Endothelial cell of umbilical vein (primary cell): ENCODE data around the gene CLSTN1. TPM values are rescaled to one million over a fixed set of nuclear protein-coding genes. Genes with fewer than 3 reads are reported as not detected.

Experiments
- BruUV-seq: library from RNA; stranded (reverse); fragments of 400-500 nt; replicated peaks from 2 replicates; lab custom pipeline; 2021; lab: Mats Ljungman, UMichigan
- CTCF ChIA-PET: fragments of 300-600, 350-600 bp; sonication (Branson Sonifier 250); formaldehyde crosslinking; loops from one replicate; lab custom pipeline; 2021; ENCODE audit warnings: antibody characterized with exemption, inconsistent platforms; lab: Charles Lee
- POLR2A ChIA-PET: fragments of 300-600, 350-600 bp; sonication (Branson Sonifier 250); formaldehyde crosslinking; loops from one replicate; lab custom pipeline; 2021; ENCODE audit warnings: antibody characterized with exemption, inconsistent platforms; lab: Charles Lee
- DNase-seq: peaks from one replicate; pipeline ENCODE4 v3.0.0-alpha.2; 2011; ENCODE audit warnings: low read depth, low spot score
- FAIRE-seq: peaks from 2 replicates; lab custom pipeline; 2011; peaks lifted over from hg19 to GRCh38; lab: Jason Lieb, UNC
- H2AFZ ChIP-seq: 2 replicates; pipeline ENCODE4 v1.6.0; 2012; ENCODE audit warnings: low read depth, low read length, control low read depth, inconsistent platforms
- H3K27ac ChIP-seq: 2 replicates; pipeline ENCODE4 v1.5.1; 2011; ENCODE audit warnings: low read depth, mild to moderate bottlenecking, control low read depth, low read length, moderate library complexity; ENCODE audit not compliant: insufficient read depth
- H3K27me3 ChIP-seq, 2 experiments: 2 replicates each; pipeline versions ENCODE4 v1.6.0 to v1.6.1; 2011; ENCODE audit warnings: low read length in 2 of 2, mixed read lengths in 1 of 2; ENCODE audit not compliant: control insufficient read depth in 2 of 2, insufficient read depth in 2 of 2
- H3K36me3 ChIP-seq, 2 experiments: 2 replicates in 1 of 2; 3 replicates in 1 of 2; pipeline ENCODE4 v1.5.1; 2011; ENCODE audit warnings: low read length in 2 of 2, mild to moderate bottlenecking in 1 of 2, moderate library complexity in 1 of 2; ENCODE audit not compliant: control insufficient read depth in 2 of 2, insufficient read depth in 2 of 2; ENCODE audit errors: extremely low read depth in 1 of 2
- H3K4me1 ChIP-seq: 3 replicates; pipeline ENCODE4 v1.5.1; 2011; ENCODE audit warnings: mild to moderate bottlenecking, low read length; ENCODE audit not compliant: control insufficient read depth, insufficient read depth; ENCODE audit errors: extremely low read depth
- H3K4me2 ChIP-seq: 2 replicates; pipeline ENCODE4 v1.6.1; 2011; ENCODE audit warnings: low read length, control low read depth, mixed read lengths; ENCODE audit not compliant: insufficient read depth
- H3K4me3 ChIP-seq, 3 experiments: fragments of 200-600 bp in 1 of 3; sonication (generic), shearing (Covaris generic) in 1 of 3; replicated peaks in 1 of 3; 2 replicates each; pipeline ENCODE4 v1.5.1; 2011 to 2016; ENCODE audit warnings: control low read depth in 3 of 3, low read length in 3 of 3, mild to moderate bottlenecking in 2 of 3, inconsistent platforms in 1 of 3, low read depth in 1 of 3, moderate library complexity in 1 of 3; ENCODE audit not compliant: insufficient read depth in 1 of 3
- H3K79me2 ChIP-seq: 2 replicates; pipeline ENCODE4 v1.6.0; 2012; ENCODE audit warnings: low read length, inconsistent platforms; ENCODE audit not compliant: control insufficient read depth, insufficient read depth
- H3K9ac ChIP-seq: replicated peaks from 2 replicates; pipeline ENCODE3; 2011; ENCODE audit warnings: low read length, control low read depth; ENCODE audit not compliant: insufficient read depth; ENCODE audit errors: extremely low read depth
- H3K9me1 ChIP-seq: replicated peaks from 3 replicates; pipeline ENCODE4 v1.6.0; 2011; ENCODE audit warnings: mild to moderate bottlenecking, low read length; ENCODE audit not compliant: control insufficient read depth, insufficient read depth; ENCODE audit errors: extremely low read depth
- H3K9me3 ChIP-seq: replicated peaks from 2 replicates; pipeline ENCODE4 v1.5.1; 2012; ENCODE audit warnings: low read length, inconsistent platforms; ENCODE audit not compliant: control insufficient read depth, insufficient read depth
- H4K20me1 ChIP-seq: replicated peaks from 2 replicates; pipeline ENCODE3; 2011; ENCODE audit warnings: mild to moderate bottlenecking, low read length; ENCODE audit not compliant: control insufficient read depth, insufficient read depth; ENCODE audit errors: extremely low read depth
- CTCF ChIP-seq, 2 donors: IDR thresholded peaks; 1 replicate in 1 of 2; 2 replicates in 1 of 2; pipeline ENCODE4 v1.5.1; 2011; ENCODE audit warnings: low read length in 2 of 2, mild to moderate bottlenecking in 2 of 2, moderate library complexity in 2 of 2, control low read depth in 1 of 2, inconsistent platforms in 1 of 2, low read depth in 1 of 2; ENCODE audit not compliant: insufficient read depth in 1 of 2; ENCODE audit errors: extremely low read depth in 1 of 2
- EZH2 ChIP-seq: IDR thresholded peaks from 2 replicates; pipeline ENCODE4 v1.6.1; 2012; ENCODE audit warnings: borderline replicate concordance, low read depth, mild to moderate bottlenecking, moderate library complexity, low read length, inconsistent platforms; ENCODE audit not compliant: severe bottlenecking
- FOS ChIP-seq: IDR thresholded peaks from 2 replicates; pipeline ENCODE4 v1.6.1; 2011; ENCODE audit warnings: mild to moderate bottlenecking, low read length, moderate library complexity, borderline replicate concordance; ENCODE audit not compliant: insufficient read depth
- GATA2 ChIP-seq: IDR thresholded peaks from 2 replicates; pipeline ENCODE4 v1.7.0; 2011; ENCODE audit warnings: low read depth, mild to moderate bottlenecking, moderate library complexity, mixed read lengths, low read length; ENCODE audit not compliant: insufficient read length, insufficient read depth
- JUN ChIP-seq: IDR thresholded peaks from 2 replicates; pipeline ENCODE4 v1.6.1; 2011; ENCODE audit warnings: borderline replicate concordance, low read depth; ENCODE audit not compliant: insufficient read length, insufficient read depth
- MAX ChIP-seq: IDR thresholded peaks from 2 replicates; pipeline ENCODE4 v1.6.1; 2011; ENCODE audit not compliant: insufficient read depth, insufficient read length
- MYC ChIP-seq: IDR thresholded peaks from one replicate; pipeline ENCODE4 v1.6.1; 2011; ENCODE audit warnings: mild to moderate bottlenecking, low read depth, low read length
- POLR2A ChIP-seq: IDR thresholded peaks from 2 replicates; pipeline ENCODE4 v1.6.1; 2012; ENCODE audit warnings: low read depth, mild to moderate bottlenecking, control low read depth, low read length
- POLR2AphosphoS5 ChIP-seq: IDR thresholded peaks from 2 replicates; pipeline ENCODE4 v1.6.1; 2012; ENCODE audit warnings: low read depth, mild to moderate bottlenecking, control low read depth, low read length, moderate library complexity; ENCODE audit not compliant: insufficient read depth
- dilution Hi-C: fragments of 300-500 bp; cut with MboI; formaldehyde crosslinking; loops from one replicate; pipeline ENCODE4 v1.15.0; 2019; ENCODE audit warnings: low sequenced_read_pairs; ENCODE audit not compliant: extremely low pct_ligation_motif_present
- intact Hi-C: fragments of 100-400 bp; cut with micrococcal nuclease; formaldehyde crosslinking; loops from one replicate; pipeline ENCODE4 v1.10.0; 2022
- polyA plus RNA-seq, 4 experiments: library from polyadenylated mRNA; depleted of rRNA in 3 of 4; stranded (reverse) in 3 of 4; unstranded in 1 of 4; fragments of >200 nt; gene quantifications; 2 replicates each; pipeline versions ENCODE4 v1.2.1 to v1.2.3, GENCODE V29; 2011 to 2012; ENCODE audit warnings: missing spikeins in 1 of 4
- total RNA-seq: library from RNA; stranded (reverse); gene quantifications from 2 replicates; pipeline ENCODE4 v1.2.3, GENCODE V29; 2021

CLSTN1 gene
- total and polyA plus RNA-seq, 2 donors (not counting 3 experiments of a cell fraction or from before 2014, with no cell fraction given): 49.1 to 130 TPM

GRCh38 chr1:9768983-9769382, 54.8 kb downstream of the CLSTN1 start:
- Histone ChIP-seq H3K27ac (no peak overlapping the region), H3K9ac (no peak overlapping the region), H3K27me3 (no peaks in the 10 kb centered on the region), H3K4me3 (no peak overlapping the region), H3K79me2 (peaks cover 13% of the 10 kb centered on the region), H3K36me3 (peaks cover 0 to 3% of the 10 kb centered on the region in 2 experiments), H3K4me1 (no peaks in the 10 kb centered on the region), H4K20me1 (peaks cover 2% of the 10 kb centered on the region), H3K4me2 (no peak overlapping the region), H3K9me3 (no peaks in the 10 kb centered on the region), H2AFZ (no peak overlapping the region), H3K9me1 (no peaks in the 10 kb centered on the region)
- DNase-seq: no peak
- TF ChIP-seq MYC (no peak), JUN (no peak), FOS (no peak)
- no peak for FAIRE-seq
- POLR2A ChIA-PET: no interaction called here
- CTCF ChIA-PET: no interaction called here
- no TSS peak for BruUV-seq
- dilution Hi-C loops (no loop called here), intact Hi-C loops (no loop called here)

- H3K27ac ChIP-seq: no peak overlapping the region
- CTCF ChIA-PET: no interaction called here
- H3K79me2 ChIP-seq: peaks cover 15% of the 10 kb centered on the region
- no peak overlapping the region for H3K4me2 ChIP-seq
- H3K9me3 ChIP-seq: no peaks in the 10 kb centered on the region
- no peak overlapping the region for H3K4me3 ChIP-seq
- TF ChIP-seq POLR2AphosphoS5 (no peak), FOS (no peak), JUN (no peak), GATA2 (no peak), POLR2A (no peak), CTCF (IDR thresholded peaks at IDR 0.05; ENCODE audit: extremely low read depth in 1 of 2, insufficient read depth in 1 of 2, low read depth in 1 of 2, low read length in 2 of 2) (no peak), MAX (no peak), EZH2 (no peak), MYC (no peak)
- H2AFZ ChIP-seq: no peak overlapping the region
- H3K4me1 ChIP-seq: no peaks in the 10 kb centered on the region
- peaks cover 2% of the 10 kb centered on the region for H4K20me1 ChIP-seq
- dilution Hi-C loops: no loop called here
- FAIRE-seq: no peak
- DNase-seq: no peak
- H3K9ac ChIP-seq: no peak overlapping the region
- POLR2A ChIA-PET: no interaction called here
- H3K9me1 ChIP-seq: no peaks in the 10 kb centered on the region
- intact Hi-C loops: no loop called here
- no peaks in the 10 kb centered on the region for H3K27me3 ChIP-seq
- BruUV-seq: no TSS peak
- peaks cover 0 to 3% of the 10 kb centered on the region in 2 experiments for H3K36me3 ChIP-seq
Observed at GRCh38 chr1:9767964-9768668, 55.6 kb downstream of the CLSTN1 start.
